ENCODE results near the gene GSTA4.
"Not testable (repeated sequence)": the region's sequence is repeated elsewhere in the genome, so short reads cannot be mapped to it uniquely, and the experiment has no call there.

The GSTA4 gene

GRCh38 chr6:53011979-53012378 is 16.9 kb upstream of the GSTA4 start:
- no peak for DNase-seq

GRCh38 chr6:53010504-53010903 is 15.4 kb upstream of the GSTA4 start:
- DNase-seq, result no peak

GRCh38 chr6:53009511-53009910 is 14.4 kb upstream of the GSTA4 start:
- DNase-seq, result no peak

GRCh38 chr6:53009056-53009455 is 14.0 kb upstream of the GSTA4 start:
- DNase-seq, result no peak

GRCh38 chr6:53008192-53008687 is 13.2 kb upstream of the GSTA4 start:
- not testable (repeated sequence) for DNase-seq

- no peak for DNase-seq
Measured at GRCh38 chr6:53005663-53006250, 10.7 kb upstream of the GSTA4 start.

GRCh38 chr6:52999456-52999855 is 4.4 kb upstream of the GSTA4 start:
- DNase-seq, result no peak

- no peak for DNase-seq
Measured at GRCh38 chr6:52998603-52999002, 3.5 kb upstream of the GSTA4 start.

- DNase-seq, result peak; percentile 89
Measured at GRCh38 chr6:52995913-52996645, 995 bp upstream of the GSTA4 start.

GRCh38 chr6:52994839-52995088 is 320 bp downstream of the GSTA4 start:
- DNase-seq, result no peak

- peak; percentile 53 for DNase-seq
Measured at GRCh38 chr6:52994031-52994838, 849 bp downstream of the GSTA4 start.

- DNase-seq, result peak; percentile 42
Measured at GRCh38 chr6:52992980-52993920, 1.8 kb downstream of the GSTA4 start.

- DNase-seq, result no peak
Measured at GRCh38 chr6:52990342-52990741, 4.7 kb downstream of the GSTA4 start.

- DNase-seq, result no peak
Measured at GRCh38 chr6:52985228-52985627, 9.9 kb downstream of the GSTA4 start.

GRCh38 chr6:52984247-52984646 is 10.8 kb downstream of the GSTA4 start:
- peak; percentile 22 for DNase-seq

- no peak for DNase-seq
Measured at GRCh38 chr6:52983159-52983848, 11.8 kb downstream of the GSTA4 start.

- no peak for DNase-seq
Measured at GRCh38 chr6:52982680-52983079, 12.4 kb downstream of the GSTA4 start.

- DNase-seq, result no peak
Measured at GRCh38 chr6:52981222-52981900, 13.7 kb downstream of the GSTA4 start.

- no peak for DNase-seq
Measured at GRCh38 chr6:52976591-52977035, 18.5 kb downstream of the GSTA4 start.

GRCh38 chr6:52976149-52976548 is 18.9 kb downstream of the GSTA4 start:
- no peak for DNase-seq

- DNase-seq, result peak; percentile 32
Measured at GRCh38 chr6:52975580-52975979, 19.5 kb downstream of the GSTA4 start.

- no peak for DNase-seq
Measured at GRCh38 chr6:52972989-52973388, 22.1 kb downstream of the GSTA4 start.
